ENCODE measurements around the gene GRM7.
A peak's percentile ranks its signal among the peaks of the same experiment; 100 is the strongest.

The GRM7 gene

DNA sequence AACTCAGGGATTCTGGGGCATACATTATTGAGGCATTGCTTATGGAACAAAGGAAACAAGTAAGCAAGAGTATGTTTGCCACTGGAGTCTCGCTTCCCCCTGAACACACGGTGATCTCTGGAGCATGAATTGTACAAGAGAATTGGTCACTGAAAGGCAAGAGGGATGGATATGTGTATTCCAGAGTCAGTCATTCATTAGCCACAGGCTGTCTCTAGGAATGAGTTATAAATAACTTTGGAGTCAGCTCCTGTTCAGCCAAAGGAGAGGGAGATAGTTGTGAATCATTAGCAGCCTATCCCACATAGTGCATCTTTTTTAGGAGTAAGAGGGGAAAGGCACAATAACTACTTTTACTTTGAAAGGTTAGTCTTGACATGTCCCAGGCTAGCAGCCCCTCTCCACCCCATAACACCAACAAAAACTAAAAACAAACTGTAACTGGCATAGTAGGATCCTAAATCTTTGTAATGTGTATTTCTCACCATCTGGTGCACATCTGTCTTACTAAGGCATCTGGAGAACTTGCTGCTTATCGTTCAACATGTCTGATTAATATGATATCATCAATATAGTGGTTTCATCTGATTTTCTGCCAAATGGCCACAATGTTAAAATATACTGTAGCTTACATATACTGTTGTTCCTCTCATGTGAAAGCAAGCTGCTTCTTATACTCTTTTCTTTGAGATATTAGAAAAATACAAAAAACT, 462.2 kb downstream of the GRM7 start:
- DNase-seq = peak; percentile 76

GRCh38 chr3:7328339-7328738, 467.4 kb downstream of the GRM7 start:
- DNase-seq = no peak

- DNase-seq = no peak
Measured at GRCh38 chr3:7332696-7333095, 471.8 kb downstream of the GRM7 start.

DNA sequence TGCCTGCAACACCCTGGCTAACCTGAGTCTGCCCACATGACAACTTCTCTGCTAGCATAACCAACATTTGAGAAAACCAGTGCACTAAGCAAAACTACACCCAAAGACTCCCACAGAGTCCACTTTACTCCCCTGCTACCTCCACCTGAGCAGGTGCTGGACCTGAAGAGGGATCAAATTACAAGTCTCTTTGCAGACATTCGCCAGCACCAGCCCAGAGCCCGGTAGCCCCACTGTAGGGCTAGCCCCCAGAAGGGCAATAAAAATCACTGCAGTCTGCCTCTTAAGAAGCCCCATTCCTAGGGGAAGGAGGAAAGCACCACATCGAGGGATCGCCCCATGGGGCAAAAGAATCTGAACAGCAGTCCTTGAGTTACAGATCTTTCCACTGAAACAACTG, 472.2 kb downstream of the GRM7 start:
- no peak for DNase-seq

GRCh38 chr3:7340795-7341194, 479.9 kb downstream of the GRM7 start:
- DNase-seq = no peak

- no peak for DNase-seq
Measured at GRCh38 chr3:7346364-7346763, 485.4 kb downstream of the GRM7 start.

DNA sequence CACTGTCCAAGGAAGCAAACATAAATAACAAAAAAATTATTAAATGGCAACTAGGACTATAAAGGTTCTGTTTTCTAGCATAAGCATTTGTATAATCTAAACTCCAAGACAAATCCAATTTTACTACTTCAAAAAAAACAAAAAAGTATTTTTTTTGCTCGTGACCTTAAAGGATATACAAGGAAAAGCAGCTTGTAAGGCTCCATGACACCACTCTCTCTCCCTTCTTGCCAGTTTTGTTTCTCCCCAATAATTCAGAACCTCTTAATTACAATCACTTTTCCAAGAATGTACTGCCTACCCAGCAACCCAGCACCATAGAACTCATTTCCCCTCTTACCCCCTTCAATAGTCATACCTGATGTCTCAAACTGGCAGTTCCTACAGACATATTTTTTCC, 496.2 kb downstream of the GRM7 start:
- DNase-seq = no peak

DNA sequence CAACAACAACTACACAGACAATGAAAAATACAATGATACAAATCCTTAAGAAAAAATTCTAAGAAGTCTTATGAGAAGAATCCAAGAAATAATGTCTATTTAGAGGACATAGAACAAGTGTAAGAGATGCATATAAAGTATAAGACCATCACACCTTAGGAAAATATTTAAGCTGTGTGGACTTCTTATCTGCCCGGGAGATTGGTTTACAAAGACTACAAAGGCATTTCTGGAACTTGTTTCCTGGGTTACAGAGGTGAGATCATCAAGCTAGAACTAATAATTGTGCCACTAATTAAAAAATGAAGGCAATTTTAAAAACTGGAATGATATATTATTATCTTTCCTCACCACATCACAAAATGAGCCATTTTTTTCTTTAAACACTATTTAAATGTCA, 507.1 kb downstream of the GRM7 start:
- peak; percentile 6 for DNase-seq

DNA sequence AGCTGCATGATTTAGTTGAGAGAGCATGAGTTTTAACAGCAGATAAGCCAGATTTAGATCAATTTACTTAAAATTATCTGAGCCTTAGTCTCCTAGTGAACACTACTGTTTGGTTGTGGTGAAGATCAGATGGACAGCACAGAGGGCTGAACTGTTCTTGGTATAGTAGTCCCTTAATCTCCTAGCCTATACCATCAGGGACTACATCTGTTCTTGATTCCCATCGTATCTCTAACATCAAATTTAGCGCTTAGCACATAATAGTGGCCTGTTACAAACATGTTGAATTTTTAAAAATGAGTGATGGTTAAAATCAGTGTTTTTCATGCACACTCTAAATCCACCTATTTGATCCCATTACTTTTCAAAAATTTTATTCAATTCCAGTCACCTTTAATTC, 507.7 kb downstream of the GRM7 start:
- DNase-seq = no peak

DNA sequence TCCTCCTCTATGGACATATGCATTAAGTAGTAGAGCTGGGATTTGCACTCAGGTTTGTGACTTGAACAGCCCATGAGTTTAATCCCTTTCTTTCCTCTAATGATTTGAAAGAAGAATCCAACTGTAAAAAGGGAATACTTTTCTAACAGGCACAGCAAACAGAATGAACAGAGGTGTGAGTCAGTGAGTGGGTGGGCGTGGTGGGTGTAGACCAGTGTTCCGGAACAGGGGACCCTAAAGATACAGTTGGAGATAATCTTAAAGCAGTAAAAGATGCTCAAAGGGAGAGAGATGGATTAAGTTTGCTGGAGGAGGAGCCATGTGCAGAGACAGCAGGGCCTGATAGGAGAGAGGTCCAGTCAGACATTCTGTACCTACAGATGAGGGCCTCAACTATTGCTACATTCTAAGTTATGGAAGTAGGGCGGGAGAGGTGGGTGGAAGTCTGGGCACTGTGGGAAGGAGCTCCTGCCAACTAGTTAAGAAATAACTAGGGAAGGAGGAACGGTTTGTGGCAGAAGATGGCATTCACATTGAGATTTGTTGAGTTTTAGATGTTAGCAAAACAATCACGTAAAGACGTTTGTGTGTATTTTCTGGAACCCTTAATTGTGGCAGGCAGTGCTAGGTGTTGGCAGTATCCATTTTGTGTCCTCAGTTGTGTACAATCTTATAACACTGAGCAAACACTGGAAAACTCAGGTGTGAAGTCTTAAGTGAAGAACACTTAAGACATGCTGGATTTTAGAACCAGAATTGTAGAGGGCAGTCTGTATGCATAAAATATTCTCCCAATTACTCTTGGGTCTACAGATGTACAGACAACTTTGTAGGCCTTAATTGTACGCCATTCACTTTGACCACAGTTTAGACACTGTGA, 511.0 kb downstream of the GRM7 start:
- no peak for DNase-seq

DNA sequence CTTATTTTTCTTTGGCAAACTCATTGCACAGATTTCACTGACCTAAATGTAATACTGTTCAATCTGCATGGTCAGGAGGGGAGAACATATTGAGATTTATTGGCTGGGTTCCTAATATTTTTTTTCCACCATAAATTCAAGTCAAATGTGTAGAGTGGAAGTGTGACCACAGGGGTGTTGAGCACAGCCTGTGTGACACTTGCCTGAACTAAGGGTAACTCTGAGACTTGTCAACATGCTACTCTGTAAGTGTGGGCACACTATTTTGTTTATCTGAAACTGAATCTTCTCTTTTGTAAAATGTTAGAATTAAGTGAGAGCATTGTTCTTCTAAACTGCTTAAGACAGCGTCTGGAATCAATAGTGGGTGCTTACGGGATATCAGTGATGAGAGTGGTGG, 516.2 kb downstream of the GRM7 start:
- DNase-seq = no peak

DNA sequence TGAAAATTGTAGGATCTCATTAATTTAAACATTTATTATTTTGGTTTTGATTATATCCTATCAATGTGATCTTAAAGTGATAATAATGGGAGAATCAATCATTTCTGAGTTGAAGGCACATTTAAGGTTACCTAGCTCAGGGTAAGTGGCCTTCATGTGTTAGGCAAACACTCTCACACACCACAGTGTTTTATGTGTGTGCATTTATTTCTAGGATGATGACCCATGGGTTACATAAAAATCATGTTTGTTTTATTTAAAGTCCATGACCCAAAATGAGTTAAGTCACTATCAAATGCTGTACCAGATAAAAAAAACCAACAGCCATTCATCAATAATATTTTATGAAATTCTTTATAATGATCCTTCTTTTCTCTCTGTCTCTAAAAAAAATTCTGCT, 520.8 kb downstream of the GRM7 start:
- DNase-seq = no peak

- peak; percentile 93 for DNase-seq
Measured at GRCh38 chr3:7382293-7383010, 521.5 kb downstream of the GRM7 start.

GRCh38 chr3:7385635-7386034, 524.7 kb downstream of the GRM7 start:
- no peak for DNase-seq

DNA sequence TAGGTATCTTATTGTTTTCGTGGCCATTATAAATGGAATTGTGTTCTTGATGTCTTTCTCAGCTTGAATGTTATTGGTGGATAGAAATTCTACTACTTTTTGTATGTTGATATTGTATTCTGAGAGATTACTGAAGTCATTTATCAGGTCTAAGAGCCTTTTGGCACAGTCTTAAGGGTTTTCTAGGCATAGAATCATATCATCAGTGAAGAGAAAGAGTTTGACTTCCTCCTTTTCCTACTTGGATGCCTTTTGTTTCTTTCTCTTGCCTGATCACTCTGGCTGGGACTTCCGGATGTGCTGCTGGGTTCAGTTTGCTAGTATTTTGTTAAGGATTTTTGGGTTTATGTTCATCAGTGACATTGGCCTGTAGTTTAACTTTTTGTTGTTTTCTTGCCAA, 527.1 kb downstream of the GRM7 start:
- DNase-seq = no peak

DNA sequence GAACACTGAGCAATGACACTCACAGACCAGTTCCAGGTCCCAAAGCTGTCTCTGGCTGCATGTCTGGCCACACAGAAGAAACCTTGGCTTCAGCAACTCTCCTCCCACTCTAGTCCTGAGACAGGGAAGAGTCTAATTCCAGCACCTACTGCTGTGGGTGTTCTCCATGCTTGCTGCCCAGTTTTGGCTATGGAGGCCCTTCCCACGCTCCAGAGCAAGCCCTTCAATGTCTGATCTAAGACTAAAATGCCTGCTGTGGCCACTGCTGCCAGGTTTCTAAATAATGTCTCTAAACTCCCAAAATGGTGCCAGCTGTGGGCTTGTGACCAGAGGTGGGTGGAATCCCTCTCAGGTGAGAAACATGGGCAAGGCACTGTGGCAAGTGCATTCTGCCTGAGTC, 531.3 kb downstream of the GRM7 start:
- no peak for DNase-seq

- no peak for DNase-seq
Measured at GRCh38 chr3:7393944-7394605, 533.2 kb downstream of the GRM7 start.

GRCh38 chr3:7396534-7396933, 535.6 kb downstream of the GRM7 start:
- no peak for DNase-seq

GRCh38 chr3:7397097-7397496, 536.2 kb downstream of the GRM7 start:
- DNase-seq = peak; percentile 17

- no peak for DNase-seq
Measured at GRCh38 chr3:7400360-7400759, 539.4 kb downstream of the GRM7 start.

DNA sequence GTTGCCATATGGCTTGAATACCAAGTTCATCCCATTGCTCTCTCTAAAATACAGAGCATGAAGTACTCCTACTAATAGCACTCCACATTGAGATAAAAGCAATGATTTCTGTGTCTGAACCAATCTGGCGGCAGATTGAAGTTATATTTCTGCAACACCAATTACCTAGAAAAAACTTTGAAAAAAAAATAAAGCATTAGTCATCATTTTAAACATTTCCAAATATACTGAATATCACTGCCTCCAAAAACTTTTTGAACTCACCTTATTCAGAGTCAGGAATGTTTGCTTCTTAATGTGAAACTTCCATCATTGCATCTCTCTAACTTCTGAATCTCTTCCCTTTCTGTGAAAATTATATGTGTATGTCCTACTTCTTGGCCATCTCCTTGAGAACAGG, 540.5 kb downstream of the GRM7 start:
- no peak for DNase-seq

DNA sequence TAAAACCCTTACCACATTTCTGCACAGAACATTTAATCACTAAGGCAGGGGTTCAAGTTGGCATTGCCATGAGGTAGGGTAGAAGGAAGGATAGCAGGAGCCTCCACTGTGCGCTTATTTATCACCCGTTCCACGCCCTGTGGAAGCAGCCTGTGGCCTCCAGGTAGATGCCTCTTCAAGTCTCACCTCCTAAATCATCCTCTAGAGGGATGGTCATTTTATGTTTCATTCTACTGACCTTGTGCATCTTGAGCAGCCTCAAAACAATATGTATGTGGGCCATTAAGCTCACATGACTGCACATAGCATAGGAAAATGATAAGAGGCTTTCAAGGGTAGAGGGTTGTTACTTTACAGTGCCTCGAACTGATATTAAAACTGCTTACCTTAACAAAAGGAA, 546.2 kb downstream of the GRM7 start:
- DNase-seq = no peak

- no peak for DNase-seq
Measured at GRCh38 chr3:7410782-7411181, 549.9 kb downstream of the GRM7 start.
